HepG2 (cell line): ENCODE data around the gene ZCCHC4. TPM values are rescaled to one million over a fixed set of nuclear protein-coding genes. Genes with fewer than 3 reads are reported as not detected.

ENCODE experiments used
- ARID4A ChIP-seq: sonication (generic); formaldehyde crosslinking; IDR thresholded peaks from 2 replicates; pipeline ENCODE4 v1.5.0; 2020; ENCODE audit warnings: mild to moderate bottlenecking, missing genetic modification reagents, borderline replicate concordance
- ATF4 ChIP-seq, 2 experiments: fragments of 450-650 bp in 1 of 2; sonication (generic) in 1 of 2; formaldehyde crosslinking; IDR thresholded peaks; 2 replicates each; pipeline versions ENCODE4 v1.5.0 to v1.8.0; 2020 to 2022; ENCODE audit warnings: mild to moderate bottlenecking in 1 of 2, missing genetic modification reagents in 1 of 2
- BCL6 ChIP-seq: IDR thresholded peaks from 2 replicates; pipeline ENCODE4 v1.6.1; 2016; ENCODE audit warnings: missing genetic modification reagents, missing compliant biosample characterization
- FOXA3 ChIP-seq: IDR thresholded peaks from 2 replicates; pipeline ENCODE4 v1.6.1; 2016; ENCODE audit warnings: missing genetic modification reagents, missing compliant biosample characterization
- FOXK1 ChIP-seq: sonication (generic); formaldehyde crosslinking; IDR thresholded peaks from 2 replicates; pipeline ENCODE4 v1.4.0; 2020; ENCODE audit warnings: low read depth, missing genetic modification reagents, borderline replicate concordance
- GATAD2A ChIP-seq: IDR thresholded peaks from 2 replicates; pipeline ENCODE4 v1.6.1; 2016
- HBP1 ChIP-seq: IDR thresholded peaks from 2 replicates; pipeline ENCODE4 v1.6.1; 2016; ENCODE audit warnings: low read depth, control low read depth
- HOXA3 ChIP-seq: sonication (generic); formaldehyde crosslinking; IDR thresholded peaks from 2 replicates; pipeline ENCODE4 v1.5.0; 2020; ENCODE audit warnings: missing genetic modification reagents
- MEIS2 ChIP-seq: sonication (generic); formaldehyde crosslinking; IDR thresholded peaks from 2 replicates; pipeline ENCODE4 v1.9.0; 2021; ENCODE audit warnings: mild to moderate bottlenecking, missing genetic modification reagents
- MIER3 ChIP-seq: IDR thresholded peaks from 2 replicates; pipeline ENCODE4 v1.6.1; 2016; ENCODE audit warnings: missing compliant biosample characterization, borderline replicate concordance
- PBX2 ChIP-seq: IDR thresholded peaks from 2 replicates; pipeline ENCODE4 v1.6.1; 2016; ENCODE audit warnings: control low read depth
- POGZ ChIP-seq: sonication (generic); formaldehyde crosslinking; IDR thresholded peaks from 2 replicates; pipeline ENCODE4 v1.4.0; 2020; ENCODE audit warnings: mild to moderate bottlenecking, missing genetic modification reagents
- SOX13 ChIP-seq, 3 experiments: fragments of 450-650 bp in 1 of 3; sonication (generic) in 1 of 3; formaldehyde crosslinking in 1 of 3; IDR thresholded peaks in 2 of 3; conservative IDR thresholded peaks in 1 of 3; 2 replicates each; pipeline versions ENCODE4 v1.5.0 to v1.6.1; 2016 to 2020; ENCODE audit warnings: antibody characterized with exemption in 1 of 3, mild to moderate bottlenecking in 1 of 3, missing compliant biosample characterization in 1 of 3, missing genetic modification reagents in 1 of 3, moderate library complexity in 1 of 3
- THAP11 ChIP-seq: IDR thresholded peaks from 2 replicates; pipeline ENCODE4 v1.6.1; 2016; ENCODE audit warnings: missing biosample characterization, missing genetic modification reagents
- ZFX ChIP-seq: sonication (generic); formaldehyde crosslinking; IDR thresholded peaks from 2 replicates; pipeline ENCODE4 v1.4.0; 2020; ENCODE audit warnings: mild to moderate bottlenecking, low read depth, missing genetic modification reagents, moderate library complexity
- ZMYM4 ChIP-seq: sonication (generic); formaldehyde crosslinking; IDR thresholded peaks from 2 replicates; pipeline ENCODE4 v1.8.1; 2023; ENCODE audit warnings: mild to moderate bottlenecking, missing genetic modification reagents
- ZNF503 ChIP-seq: sonication (generic); formaldehyde crosslinking; IDR thresholded peaks from 2 replicates; pipeline ENCODE4 v1.4.0; 2020; ENCODE audit warnings: missing genetic modification reagents
- polyA plus RNA-seq, 8 experiments: library from polyadenylated mRNA; depleted of rRNA in 3 of 8; stranded (reverse) in 7 of 8; unstranded in 1 of 8; fragments of >200 nt; fragmentation: Illumina TruSeq in 4 of 8; extraction: Trizol in 4 of 8; gene quantifications; 2 replicates each; pipeline versions ENCODE4 v1.2.1 to v1.2.3, GENCODE V29; 2011 to 2016; ENCODE audit warnings: low read depth in 4 of 8, missing spikeins in 1 of 8, mixed read lengths in 1 of 8; ENCODE audit not compliant: insufficient read depth in 1 of 8
- total RNA-seq, 5 experiments: library from RNA; depleted of rRNA; stranded (reverse); fragments of >200 nt; fragmentation: Illumina TruSeq; extraction: Trizol; gene quantifications; 2 replicates each; pipeline ENCODE4 v1.2.3, GENCODE V29; 2016; ENCODE audit warnings: low read depth in 1 of 5

Gene ZCCHC4
- total and polyA plus RNA-seq, 2 of the 13 experiments (the other 11 are each of a cell fraction or from before 2014, with no cell fraction given): 13.2 to 15.0 TPM

GRCh38 chr4:25372549-25372948, 60.0 kb downstream of the ZCCHC4 start (continued):
- TF ChIP-seq ATF4 (CRISPR knock-in tag; IDR thresholded peaks at IDR 0.05) (peak in 1 of 2 experiments; percentile 59; a peak in 2 of 4 replicates), BCL6 (peak; percentile 40; the same call in 1 of the 2 replicates), POGZ (peak; percentile 62), MEIS2 (CRISPR knock-in tag) (peak; percentile 81; the same call in 1 of the 2 replicates), ARID4A (CRISPR knock-in tag) (peak; percentile 61; the same call in 1 of the 2 replicates), SOX13 (IDR thresholded peaks at IDR 0.05) (peak; percentile 66), SOX13 (CRISPR knock-in tag; conservative IDR thresholded peaks at IDR 0.05 in 1 of 2, IDR thresholded peaks at IDR 0.05 in 1 of 2) (peak in 1 of 2 experiments; percentile 92; a peak in 2 of 4 replicates), FOXA3 (CRISPR knock-in tag) (peak; percentile 66), PBX2 (CRISPR knock-in tag) (peak; percentile 19; the same call in 1 of the 2 replicates), HOXA3 (peak; percentile 34; the same call in 1 of the 2 replicates), THAP11 (CRISPR knock-in tag) (0 out of 2 replicates have a peak, but pooled peaks have one; percentile 13), HBP1 (CRISPR knock-in tag) (peak; percentile 32; the same call in 1 of the 2 replicates), ZMYM4 (peak; percentile 74), ZNF503 (CRISPR knock-in tag) (0 out of 2 replicates have a peak, but pooled peaks have one; percentile 32), GATAD2A (CRISPR knock-in tag) (peak; percentile 80), MIER3 (peak; percentile 38; the same call in 1 of the 2 replicates), FOXK1 (CRISPR knock-in tag) (peak; percentile 14; the same call in 1 of the 2 replicates), ZFX (peak; percentile 62)
